ENCODE measurements around the gene ZNF473.
A peak's percentile ranks its signal among the peaks of the same experiment; 100 is the strongest.

The ZNF473 gene

GRCh38 chr19:49988007-49988406 lies 37.8 kb upstream of the ZNF473 start:
- no peaks in the 10 kb centered on the region for H3K4me1 ChIP-seq (ENCODE audit: control insufficient read depth, insufficient read depth, low read length)
- no peaks in the 10 kb centered on the region for H3K9me3 ChIP-seq (replicated peaks; ENCODE audit: low read length)
- no peaks in the 10 kb centered on the region for H3K27me3 ChIP-seq (ENCODE audit: control insufficient read depth, insufficient read depth, low read length)
- H3K4me3 ChIP-seq (ENCODE audit: low read length) = no peak overlapping the region
- H3K9ac ChIP-seq (ENCODE audit: low read depth, low read length) = no peak overlapping the region
- H3K4me2 ChIP-seq (ENCODE audit: low read length) = no peak overlapping the region
- peaks cover 36% of the 10 kb centered on the region for H3K36me3 ChIP-seq (ENCODE audit: insufficient read depth, low read length)

GRCh38 chr19:49988433-49988832 lies 37.4 kb upstream of the ZNF473 start:
- H3K27me3 ChIP-seq (ENCODE audit: control insufficient read depth, insufficient read depth, low read length) = no peaks in the 10 kb centered on the region
- no peaks in the 10 kb centered on the region for H3K4me1 ChIP-seq (ENCODE audit: control insufficient read depth, insufficient read depth, low read length)
- H3K4me2 ChIP-seq (ENCODE audit: low read length) = no peak overlapping the region
- no peak overlapping the region for H3K4me3 ChIP-seq (ENCODE audit: low read length)
- no peaks in the 10 kb centered on the region for H3K9me3 ChIP-seq (replicated peaks; ENCODE audit: low read length)
- H3K9ac ChIP-seq (ENCODE audit: low read depth, low read length) = no peak overlapping the region
- H3K36me3 ChIP-seq (ENCODE audit: insufficient read depth, low read length) = peaks cover 40% of the 10 kb centered on the region

- Histone ChIP-seq H3K9ac (ENCODE audit: low read depth, low read length) (no peak overlapping the region), H3K4me3 (ENCODE audit: low read length) (no peak overlapping the region), H3K27me3 (ENCODE audit: control insufficient read depth, insufficient read depth, low read length) (no peaks in the 10 kb centered on the region), H3K9me3 (replicated peaks; ENCODE audit: low read length) (no peaks in the 10 kb centered on the region), H3K4me2 (ENCODE audit: low read length) (no peak overlapping the region), H3K36me3 (ENCODE audit: insufficient read depth, low read length) (peaks cover 57% of the 10 kb centered on the region), H3K4me1 (ENCODE audit: control insufficient read depth, insufficient read depth, low read length) (no peaks in the 10 kb centered on the region)
Observed at GRCh38 chr19:49997709-49998108, 28.1 kb upstream of the ZNF473 start.

GRCh38 chr19:49999371-50000010 lies 26.3 kb upstream of the ZNF473 start:
- Histone ChIP-seq H3K9me3 (replicated peaks; ENCODE audit: low read length) (no peaks in the 10 kb centered on the region), H3K9ac (ENCODE audit: low read depth, low read length) (no peak overlapping the region), H3K4me2 (ENCODE audit: low read length) (no peak overlapping the region), H3K27me3 (ENCODE audit: control insufficient read depth, insufficient read depth, low read length) (no peaks in the 10 kb centered on the region), H3K4me3 (ENCODE audit: low read length) (no peak overlapping the region), H3K4me1 (ENCODE audit: control insufficient read depth, insufficient read depth, low read length) (peaks cover 10% of the 10 kb centered on the region), H3K36me3 (ENCODE audit: insufficient read depth, low read length) (peaks cover 55% of the 10 kb centered on the region)

- Histone ChIP-seq H3K4me3 (ENCODE audit: low read length) (no peak overlapping the region), H3K9ac (ENCODE audit: low read depth, low read length) (no peak overlapping the region), H3K4me2 (ENCODE audit: low read length) (no peak overlapping the region), H3K9me3 (replicated peaks; ENCODE audit: low read length) (no peaks in the 10 kb centered on the region), H3K4me1 (ENCODE audit: control insufficient read depth, insufficient read depth, low read length) (peaks cover 16% of the 10 kb centered on the region), H3K27me3 (ENCODE audit: control insufficient read depth, insufficient read depth, low read length) (no peaks in the 10 kb centered on the region), H3K36me3 (ENCODE audit: insufficient read depth, low read length) (peaks cover 52% of the 10 kb centered on the region)
Observed at GRCh38 chr19:50000038-50000840, 25.6 kb upstream of the ZNF473 start.

GRCh38 chr19:50000841-50001557 lies 24.8 kb upstream of the ZNF473 start:
- no peak overlapping the region for H3K9ac ChIP-seq (ENCODE audit: low read depth, low read length)
- no peak overlapping the region for H3K4me2 ChIP-seq (ENCODE audit: low read length)
- peaks cover 16% of the 10 kb centered on the region for H3K4me1 ChIP-seq (ENCODE audit: control insufficient read depth, insufficient read depth, low read length)
- no peaks in the 10 kb centered on the region for H3K9me3 ChIP-seq (replicated peaks; ENCODE audit: low read length)
- H3K4me3 ChIP-seq (ENCODE audit: low read length) = no peak overlapping the region
- peaks cover 53% of the 10 kb centered on the region for H3K36me3 ChIP-seq (ENCODE audit: insufficient read depth, low read length)
- H3K27me3 ChIP-seq (ENCODE audit: control insufficient read depth, insufficient read depth, low read length) = no peaks in the 10 kb centered on the region

GRCh38 chr19:50001775-50002174 lies 24.0 kb upstream of the ZNF473 start:
- H3K9me3 ChIP-seq (replicated peaks; ENCODE audit: low read length) = no peaks in the 10 kb centered on the region
- no peak overlapping the region for H3K9ac ChIP-seq (ENCODE audit: low read depth, low read length)
- no peak overlapping the region for H3K4me3 ChIP-seq (ENCODE audit: low read length)
- H3K4me2 ChIP-seq (ENCODE audit: low read length) = no peak overlapping the region
- H3K4me1 ChIP-seq (ENCODE audit: control insufficient read depth, insufficient read depth, low read length) = peaks cover 16% of the 10 kb centered on the region
- no peaks in the 10 kb centered on the region for H3K27me3 ChIP-seq (ENCODE audit: control insufficient read depth, insufficient read depth, low read length)
- H3K36me3 ChIP-seq (ENCODE audit: insufficient read depth, low read length) = peaks cover 56% of the 10 kb centered on the region

GRCh38 chr19:50002386-50002960 lies 23.3 kb upstream of the ZNF473 start:
- Histone ChIP-seq H3K4me2 (ENCODE audit: low read length) (no peak overlapping the region), H3K9me3 (replicated peaks; ENCODE audit: low read length) (no peaks in the 10 kb centered on the region), H3K27me3 (ENCODE audit: control insufficient read depth, insufficient read depth, low read length) (no peaks in the 10 kb centered on the region), H3K4me3 (ENCODE audit: low read length) (no peak overlapping the region), H3K36me3 (ENCODE audit: insufficient read depth, low read length) (peaks cover 62% of the 10 kb centered on the region), H3K4me1 (ENCODE audit: control insufficient read depth, insufficient read depth, low read length) (peaks cover 16% of the 10 kb centered on the region), H3K9ac (ENCODE audit: low read depth, low read length) (no peak overlapping the region)

- H3K36me3 ChIP-seq (ENCODE audit: insufficient read depth, low read length) = peaks cover 71% of the 10 kb centered on the region
- H3K4me2 ChIP-seq (ENCODE audit: low read length) = no peak overlapping the region
- H3K27me3 ChIP-seq (ENCODE audit: control insufficient read depth, insufficient read depth, low read length) = no peaks in the 10 kb centered on the region
- no peaks in the 10 kb centered on the region for H3K9me3 ChIP-seq (replicated peaks; ENCODE audit: low read length)
- H3K4me1 ChIP-seq (ENCODE audit: control insufficient read depth, insufficient read depth, low read length) = peaks cover 16% of the 10 kb centered on the region
- H3K4me3 ChIP-seq (ENCODE audit: low read length) = no peak overlapping the region
- no peak overlapping the region for H3K9ac ChIP-seq (ENCODE audit: low read depth, low read length)
Observed at GRCh38 chr19:50003254-50003788, 22.5 kb upstream of the ZNF473 start.

GRCh38 chr19:50003810-50004419 lies 21.9 kb upstream of the ZNF473 start:
- H3K36me3 ChIP-seq (ENCODE audit: insufficient read depth, low read length) = peaks cover 76% of the 10 kb centered on the region
- peak overlapping the region; percentile 70 for H3K4me2 ChIP-seq (ENCODE audit: low read length)
- no peaks in the 10 kb centered on the region for H3K27me3 ChIP-seq (ENCODE audit: control insufficient read depth, insufficient read depth, low read length)
- H3K9me3 ChIP-seq (replicated peaks; ENCODE audit: low read length) = no peaks in the 10 kb centered on the region
- H3K4me3 ChIP-seq (ENCODE audit: low read length) = no peak overlapping the region
- peak overlapping the region; percentile 43 for H3K9ac ChIP-seq (ENCODE audit: low read depth, low read length)
- peaks cover 16% of the 10 kb centered on the region for H3K4me1 ChIP-seq (ENCODE audit: control insufficient read depth, insufficient read depth, low read length)

- Histone ChIP-seq H3K36me3 (ENCODE audit: insufficient read depth, low read length) (peaks cover 70% of the 10 kb centered on the region), H3K4me3 (ENCODE audit: low read length) (no peak overlapping the region), H3K4me1 (ENCODE audit: control insufficient read depth, insufficient read depth, low read length) (peaks cover 16% of the 10 kb centered on the region), H3K9ac (ENCODE audit: low read depth, low read length) (no peak overlapping the region), H3K9me3 (replicated peaks; ENCODE audit: low read length) (no peaks in the 10 kb centered on the region), H3K4me2 (ENCODE audit: low read length) (no peak overlapping the region), H3K27me3 (ENCODE audit: control insufficient read depth, insufficient read depth, low read length) (no peaks in the 10 kb centered on the region)
Observed at GRCh38 chr19:50005428-50005827, 20.4 kb upstream of the ZNF473 start.
